ENCODE data around the gene C4B. TPM values are rescaled to one million over a fixed set of nuclear protein-coding genes. Genes with fewer than 3 reads are reported as not detected.
"Not testable (repeated sequence)": the region's sequence is repeated elsewhere in the genome, so short reads cannot be mapped to it uniquely, and the experiment has no call there.

The C4B gene
- polyA plus RNA-seq, 2 of the 4 experiments (the other 2 are of a cell fraction) = 1.3 TPM

DNA sequence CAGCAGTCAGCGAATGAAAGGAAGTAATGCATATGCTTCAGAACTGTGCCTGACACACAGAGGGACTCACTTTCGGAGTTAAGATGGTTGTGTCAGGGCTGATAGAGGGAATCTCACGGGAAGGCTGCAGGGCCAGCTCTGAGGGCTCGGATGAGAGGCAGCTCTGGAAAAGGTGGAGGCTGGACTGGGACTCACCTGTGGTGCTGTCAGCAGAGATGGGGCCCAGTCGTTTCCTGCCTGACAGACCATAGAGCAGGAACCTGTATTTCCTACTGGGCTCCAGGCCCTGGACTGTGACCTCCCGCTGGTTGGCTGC, 32.9 kb downstream of the C4B start:
- no peak for TF ChIP-seq NFE2L2 (conservative IDR thresholded peaks at IDR 0.05; ENCODE audit: low read length)
- TF ChIP-seq SREBF2 (IDR thresholded peaks at IDR 0.05) = no peak
- TF ChIP-seq MAZ (IDR thresholded peaks at IDR 0.05; ENCODE audit: borderline replicate concordance, low read depth, low read length) = no peak
- no peak for TF ChIP-seq POLR2AphosphoS2 (conservative IDR thresholded peaks at IDR 0.05; ENCODE audit: low read length)
- TF ChIP-seq RAD21 (conservative IDR thresholded peaks at IDR 0.05 in 1 of 2, IDR thresholded peaks at IDR 0.05 in 1 of 2) = no peak
- TF ChIP-seq, protein P1, sequence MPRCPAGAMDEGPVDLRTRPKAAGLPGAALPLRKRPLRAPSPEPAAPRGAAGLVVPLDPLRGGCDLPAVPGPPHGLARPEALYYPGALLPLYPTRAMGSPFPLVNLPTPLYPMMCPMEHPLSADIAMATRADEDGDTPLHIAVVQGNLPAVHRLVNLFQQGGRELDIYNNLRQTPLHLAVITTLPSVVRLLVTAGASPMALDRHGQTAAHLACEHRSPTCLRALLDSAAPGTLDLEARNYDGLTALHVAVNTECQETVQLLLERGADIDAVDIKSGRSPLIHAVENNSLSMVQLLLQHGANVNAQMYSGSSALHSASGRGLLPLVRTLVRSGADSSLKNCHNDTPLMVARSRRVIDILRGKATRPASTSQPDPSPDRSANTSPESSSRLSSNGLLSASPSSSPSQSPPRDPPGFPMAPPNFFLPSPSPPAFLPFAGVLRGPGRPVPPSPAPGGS (IDR thresholded peaks at IDR 0.05) = no peak
- TF ChIP-seq CBX8 (IDR thresholded peaks at IDR 0.05) = no peak
- no peak for TF ChIP-seq CHD4 (IDR thresholded peaks at IDR 0.05; ENCODE audit: borderline replicate concordance)
- TF ChIP-seq KDM1A (IDR thresholded peaks at IDR 0.05; ENCODE audit: low read depth) = no peak
- no peak for TF ChIP-seq TP53 (CRISPR knock-in tag; IDR thresholded peaks at IDR 0.05)
- no peak for TF ChIP-seq HDAC2 (IDR thresholded peaks at IDR 0.05)
- TF ChIP-seq RARB (CRISPR knock-in tag; IDR thresholded peaks at IDR 0.05) = no peak
- TF ChIP-seq, protein P2, sequence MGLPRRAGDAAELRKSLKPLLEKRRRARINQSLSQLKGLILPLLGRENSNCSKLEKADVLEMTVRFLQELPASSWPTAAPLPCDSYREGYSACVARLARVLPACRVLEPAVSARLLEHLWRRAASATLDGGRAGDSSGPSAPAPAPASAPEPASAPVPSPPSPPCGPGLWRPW (IDR thresholded peaks at IDR 0.05) = no peak
- TF ChIP-seq, protein P3, sequence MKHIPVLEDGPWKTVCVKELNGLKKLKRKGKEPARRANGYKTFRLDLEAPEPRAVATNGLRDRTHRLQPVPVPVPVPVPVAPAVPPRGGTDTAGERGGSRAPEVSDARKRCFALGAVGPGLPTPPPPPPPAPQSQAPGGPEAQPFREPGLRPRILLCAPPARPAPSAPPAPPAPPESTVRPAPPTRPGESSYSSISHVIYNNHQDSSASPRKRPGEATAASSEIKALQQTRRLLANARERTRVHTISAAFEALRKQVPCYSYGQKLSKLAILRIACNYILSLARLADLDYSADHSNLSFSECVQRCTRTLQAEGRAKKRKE (CRISPR knock-in tag; IDR thresholded peaks at IDR 0.05; ENCODE audit: low read depth) = no peak
- no peak for TF ChIP-seq PHF8 (IDR thresholded peaks at IDR 0.05; ENCODE audit: borderline replicate concordance, low read depth)
- TF ChIP-seq, protein P4, sequence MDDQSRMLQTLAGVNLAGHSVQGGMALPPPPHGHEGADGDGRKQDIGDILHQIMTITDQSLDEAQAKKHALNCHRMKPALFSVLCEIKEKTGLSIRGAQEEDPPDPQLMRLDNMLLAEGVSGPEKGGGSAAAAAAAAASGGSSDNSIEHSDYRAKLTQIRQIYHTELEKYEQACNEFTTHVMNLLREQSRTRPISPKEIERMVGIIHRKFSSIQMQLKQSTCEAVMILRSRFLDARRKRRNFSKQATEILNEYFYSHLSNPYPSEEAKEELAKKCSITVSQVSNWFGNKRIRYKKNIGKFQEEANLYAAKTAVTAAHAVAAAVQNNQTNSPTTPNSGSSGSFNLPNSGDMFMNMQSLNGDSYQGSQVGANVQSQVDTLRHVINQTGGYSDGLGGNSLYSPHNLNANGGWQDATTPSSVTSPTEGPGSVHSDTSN (IDR thresholded peaks at IDR 0.05) = no peak
- TF ChIP-seq CTCF (IDR thresholded peaks at IDR 0.05) = no peak
- TF ChIP-seq RNF2 (IDR thresholded peaks at IDR 0.05; ENCODE audit: borderline replicate concordance, low read depth) = no peak
- TF ChIP-seq EHMT2 (IDR thresholded peaks at IDR 0.05; ENCODE audit: low read depth) = no peak
- H3K9me3 ChIP-seq = no peaks in the 10 kb centered on the region
- H3K4me1 ChIP-seq = peaks cover 20% of the 10 kb centered on the region
- WGBS (ENCODE audit: missing lambda C conversion rate) = 68% methylated on average over 6 of the region's 6 CpGs
- no peak overlapping the region for H3K4me3 ChIP-seq
- ChIA-PET CTCF (interaction anchor here (0.7 to 2.3 kb wide), 11 partner anchors 12 to 184 kb away, joined by 3 to 12 read pairs (median 3); no protein-coding TSS in a partner anchor), POLR2A (interaction anchor here (0.6 kb wide), 1 partner anchor 130 kb away, joined by 3 read pairs; no protein-coding TSS in a partner anchor)
- ATAC-seq (no peak), DNase-seq (ENCODE audit: low read depth in 1 of 2, low spot score in 1 of 2) (no peak), FAIRE-seq (no peak)
- peak overlapping the region in 1 of 2 experiments; percentile 67; a peak in 1 of 6 replicates for H3K27ac ChIP-seq
- H3K4me2 ChIP-seq = 0 out of 3 replicates have a peak overlapping the region, but pooled peaks have one; percentile 43

DNA sequence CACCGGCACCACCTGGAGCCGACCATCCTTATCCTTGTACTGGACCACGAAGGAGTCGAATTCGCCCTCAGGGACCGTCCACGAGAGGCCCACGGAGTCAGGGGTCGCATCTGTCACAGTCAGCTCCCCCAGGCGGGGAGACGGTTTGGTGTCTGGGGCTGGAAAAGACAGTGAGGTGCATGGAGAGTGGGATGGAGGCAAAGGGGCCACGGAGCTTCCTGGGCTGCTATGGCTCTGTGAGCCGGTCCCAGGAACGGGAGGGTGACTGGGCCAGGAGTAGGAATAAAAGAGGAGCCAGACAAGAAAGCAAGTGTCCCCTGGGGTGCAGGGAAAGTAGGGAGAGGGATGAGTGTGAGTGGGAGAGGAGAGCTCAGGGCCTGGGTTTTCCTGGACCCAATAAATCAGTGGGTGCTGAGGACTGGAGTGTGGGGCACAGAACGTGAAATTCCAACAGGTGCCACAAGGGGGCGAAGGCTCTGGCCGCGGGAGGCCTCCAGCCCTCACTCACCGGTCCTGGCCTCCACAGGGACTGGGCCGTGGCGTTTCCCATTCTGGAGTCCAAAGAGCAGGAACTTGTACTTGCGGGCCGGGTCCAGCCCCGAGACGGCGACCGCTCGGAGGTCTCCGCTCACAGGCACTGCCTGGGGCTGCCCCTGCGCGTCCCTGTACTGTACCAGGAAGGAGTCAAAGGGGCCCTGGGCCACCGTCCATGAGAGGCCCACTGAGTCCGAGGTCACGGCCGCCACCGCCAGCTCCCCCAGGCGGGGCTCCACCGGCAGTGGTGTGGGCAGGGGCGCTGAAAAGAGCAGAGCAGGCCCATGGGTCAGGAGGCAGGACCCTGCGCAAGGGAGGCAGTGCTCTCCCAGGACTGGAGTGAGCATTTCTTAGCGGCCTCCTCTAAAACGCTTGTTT, 33.5 kb downstream of the C4B start:
- H3K27ac ChIP-seq = peak overlapping the region in 1 of 2 experiments; percentile 67; a peak in 3 of 6 replicates
- H3K4me1 ChIP-seq = peaks cover 20% of the 10 kb centered on the region
- ATAC-seq (peak; percentile 79 to 94), FAIRE-seq (no peak), DNase-seq (ENCODE audit: low read depth in 1 of 2, low spot score in 1 of 2) (peak; percentile 34 to 48)
- no peak for TF ChIP-seq MYC (IDR thresholded peaks at IDR 0.05; ENCODE audit: borderline replicate concordance, low read length)
- TF ChIP-seq RAD21 (conservative IDR thresholded peaks at IDR 0.05 in 1 of 2, IDR thresholded peaks at IDR 0.05 in 1 of 2) = peak; percentile 23 to 47; a peak in 2 of 5 replicates
- no peak for TF ChIP-seq TP53 (CRISPR knock-in tag; IDR thresholded peaks at IDR 0.05)
- no peak for TF ChIP-seq JUN (IDR thresholded peaks at IDR 0.05)
- TF ChIP-seq CTCF (IDR thresholded peaks at IDR 0.05) = peak; percentile 54
- TF ChIP-seq SMC3 (IDR thresholded peaks at IDR 0.05) = peak; percentile 35; the same call in 2 of the 3 replicates
- CTCF ChIA-PET = interaction anchor here (0.7 to 2.3 kb wide), 14 partner anchors 11 to 184 kb away, joined by 3 to 12 read pairs (median 3); no protein-coding TSS in a partner anchor
- 0 out of 3 replicates have a peak overlapping the region, but pooled peaks have one; percentile 43 for H3K4me2 ChIP-seq
- no peak overlapping the region for H3K4me3 ChIP-seq
- no peaks in the 10 kb centered on the region for H3K9me3 ChIP-seq
- POLR2A ChIA-PET = interaction anchor here (0.6 kb wide), 1 partner anchor 131 kb away, joined by 3 read pairs; no protein-coding TSS in a partner anchor
- 52% methylated on average over 34 of the region's 42 CpGs for WGBS (ENCODE audit: missing lambda C conversion rate)

DNA sequence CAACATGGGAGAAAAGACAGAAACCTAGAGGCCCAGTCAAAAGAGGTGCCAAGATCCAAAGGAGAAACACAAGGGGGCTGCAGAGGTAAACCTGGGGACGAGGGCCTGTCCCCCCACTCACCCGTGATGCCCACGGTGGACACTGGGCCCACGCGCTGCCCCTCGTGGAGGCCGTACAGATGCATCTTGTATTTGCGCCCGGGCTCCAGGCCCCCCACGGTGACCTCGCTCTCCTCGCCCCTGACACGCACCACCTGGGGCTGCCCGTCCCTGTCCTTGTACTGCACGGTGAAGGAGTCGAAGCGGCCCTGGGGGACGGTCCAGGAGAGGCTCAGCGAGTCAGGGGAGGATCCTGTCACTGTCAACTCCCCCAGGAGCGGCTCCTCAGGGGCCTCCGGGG, 34.6 kb downstream of the C4B start:
- H3K4me3 ChIP-seq; H3K9me3 ChIP-seq; DNase-seq (ENCODE audit: low read depth in 1 of 2, low spot score in 1 of 2); POLR2A ChIA-PET; ATAC-seq; H3K4me2 ChIP-seq; FAIRE-seq; H3K27ac ChIP-seq: not testable (repeated sequence)
- CTCF ChIA-PET = interaction anchor here (0.8 to 2.3 kb wide), 3 partner anchors 30 to 69 kb away, joined by 3 to 12 read pairs (median 5); no protein-coding TSS in a partner anchor
- peaks cover 20% of the 10 kb centered on the region for H3K4me1 ChIP-seq
- 95% methylated on average over 16 of the region's 21 CpGs for WGBS (ENCODE audit: missing lambda C conversion rate)
